Measurements from ENCODE around the gene ZNF768. TPM values are rescaled to one million over a fixed set of nuclear protein-coding genes. Genes with fewer than 3 reads are reported as not detected.

The ZNF768 gene
- total and polyA plus RNA-seq, 7 donors = 49.0 to 125 (median 60.4) TPM

DNA sequence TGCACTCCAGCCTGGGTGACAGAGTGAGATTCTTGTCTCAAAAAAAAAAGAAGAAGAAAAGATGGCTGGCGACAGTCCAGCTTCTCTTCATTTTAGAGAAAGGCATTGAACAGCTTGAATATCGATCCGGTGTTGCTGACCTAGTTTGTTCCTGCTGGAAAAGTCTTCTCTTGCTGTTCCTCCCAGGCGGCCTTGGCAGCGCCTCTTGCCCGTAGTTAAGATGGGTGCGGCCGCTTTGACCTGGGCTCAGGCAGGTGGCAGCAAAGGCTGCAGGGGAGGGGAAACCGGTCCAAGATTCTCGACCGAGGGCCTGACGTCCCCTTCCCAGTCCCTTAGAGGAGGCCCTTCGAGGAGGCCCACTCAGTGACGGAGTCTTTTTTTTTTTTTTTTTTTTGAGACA, 35.7 kb upstream of the ZNF768 start:
- no peaks in the 10 kb centered on the region for H3K9me3 ChIP-seq
- DNase-seq (peak in 1 of 2 donors; percentile 48), ATAC-seq (no peak)
- 87 to 96% (median 91%) methylated on average over 13 to 14 of the region's 14 CpGs for WGBS, 3 donors
- H3K27ac ChIP-seq = peak overlapping the region; percentile 39
- TF ChIP-seq, protein P1, sequence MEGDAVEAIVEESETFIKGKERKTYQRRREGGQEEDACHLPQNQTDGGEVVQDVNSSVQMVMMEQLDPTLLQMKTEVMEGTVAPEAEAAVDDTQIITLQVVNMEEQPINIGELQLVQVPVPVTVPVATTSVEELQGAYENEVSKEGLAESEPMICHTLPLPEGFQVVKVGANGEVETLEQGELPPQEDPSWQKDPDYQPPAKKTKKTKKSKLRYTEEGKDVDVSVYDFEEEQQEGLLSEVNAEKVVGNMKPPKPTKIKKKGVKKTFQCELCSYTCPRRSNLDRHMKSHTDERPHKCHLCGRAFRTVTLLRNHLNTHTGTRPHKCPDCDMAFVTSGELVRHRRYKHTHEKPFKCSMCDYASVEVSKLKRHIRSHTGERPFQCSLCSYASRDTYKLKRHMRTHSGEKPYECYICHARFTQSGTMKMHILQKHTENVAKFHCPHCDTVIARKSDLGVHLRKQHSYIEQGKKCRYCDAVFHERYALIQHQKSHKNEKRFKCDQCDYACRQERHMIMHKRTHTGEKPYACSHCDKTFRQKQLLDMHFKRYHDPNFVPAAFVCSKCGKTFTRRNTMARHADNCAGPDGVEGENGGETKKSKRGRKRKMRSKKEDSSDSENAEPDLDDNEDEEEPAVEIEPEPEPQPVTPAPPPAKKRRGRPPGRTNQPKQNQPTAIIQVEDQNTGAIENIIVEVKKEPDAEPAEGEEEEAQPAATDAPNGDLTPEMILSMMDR (IDR thresholded peaks at IDR 0.05) = no peak
- intact Hi-C loops (cut with DNase I) = no loop called here
- peaks cover 4% of the 10 kb centered on the region for H3K4me1 ChIP-seq
- no peaks in the 10 kb centered on the region for H3K36me3 ChIP-seq (ENCODE audit: insufficient read depth in 1 of 2, low read depth in 1 of 2)
- H3K27me3 ChIP-seq (ENCODE audit: insufficient read depth in 3 of 3, low read length in 2 of 3) = no peaks in the 10 kb centered on the region
- peak overlapping the region; percentile 65 for H3K4me3 ChIP-seq

DNA sequence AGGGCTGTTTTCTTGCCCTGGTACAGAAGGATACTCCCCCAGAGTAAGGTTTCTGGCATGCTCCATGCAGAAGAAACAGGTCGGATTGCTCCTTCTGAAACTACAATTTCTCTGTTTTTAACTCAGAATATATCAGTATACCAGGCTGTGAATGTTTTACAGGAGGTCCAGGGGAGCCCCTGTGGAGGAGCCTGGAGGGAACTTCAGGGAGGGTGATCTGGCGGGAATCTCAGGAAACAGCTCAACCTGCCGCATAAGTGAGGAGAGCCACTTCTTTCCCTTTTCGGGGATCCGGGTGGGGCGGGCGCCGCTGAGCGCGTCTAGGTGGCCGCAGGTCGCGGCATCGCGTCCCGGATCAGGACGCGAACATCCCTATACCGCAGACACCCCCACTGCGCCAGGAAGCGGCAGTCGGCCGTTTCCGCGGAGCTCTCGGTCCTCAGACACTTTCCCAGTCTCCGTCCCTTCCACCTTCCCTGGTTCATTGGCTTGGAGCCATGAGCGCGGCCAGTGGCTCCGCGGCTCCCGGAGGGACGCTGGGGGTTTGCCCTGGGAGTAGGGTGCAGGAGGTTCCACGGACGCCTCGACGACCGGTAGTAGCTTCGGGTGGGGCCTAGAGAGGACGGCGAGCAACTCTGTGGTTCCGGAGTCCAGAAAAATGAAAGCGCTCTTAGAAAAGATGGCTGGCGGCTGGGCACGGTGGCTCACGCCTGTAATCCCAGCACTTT, 34.9 kb upstream of the ZNF768 start:
- Histone ChIP-seq H3K4me3 (peak overlapping the region; percentile 65), H3K27me3 (ENCODE audit: insufficient read depth in 3 of 3, low read length in 2 of 3) (no peaks in the 10 kb centered on the region), H3K27ac (peak overlapping the region; percentile 39), H3K4me1 (peaks cover 11% of the 10 kb centered on the region), H3K36me3 (ENCODE audit: insufficient read depth in 1 of 2, low read depth in 1 of 2) (no peaks in the 10 kb centered on the region), H3K9me3 (no peaks in the 10 kb centered on the region)
- DNase-seq (peak; percentile 41 to 68), ATAC-seq (no peak)
- intact Hi-C loops (cut with DNase I) = no loop called here
- 21 to 26% (median 23%) methylated on average over 46 of the region's 46 CpGs for WGBS, 3 donors
- TF ChIP-seq, protein P1 (IDR thresholded peaks at IDR 0.05) = no peak

DNA sequence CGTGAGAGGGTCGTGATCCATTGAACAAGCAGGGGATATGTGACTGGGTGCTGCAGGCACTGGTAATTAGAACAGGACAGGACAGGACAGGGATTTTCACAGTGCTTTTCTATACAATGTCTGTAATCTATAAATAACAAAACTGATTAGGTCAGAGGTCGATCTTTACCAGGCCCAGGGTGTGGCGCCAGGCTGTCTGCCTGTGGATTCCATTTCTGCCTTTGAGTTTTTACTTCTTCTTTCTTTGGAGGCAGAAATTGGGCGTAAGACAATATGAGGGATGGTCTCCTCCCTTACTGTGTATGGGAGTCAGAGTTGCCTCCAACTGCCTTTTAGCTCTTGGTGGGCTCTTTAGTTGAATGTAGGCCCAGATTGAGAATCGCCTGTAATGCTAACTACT, 33.3 kb upstream of the ZNF768 start:
- 94 to 96% (median 94%) methylated on average over 6 of the region's 6 CpGs for WGBS, 3 donors
- no peak for ATAC-seq
- Histone ChIP-seq H3K27me3 (ENCODE audit: insufficient read depth in 3 of 3, low read length in 2 of 3) (no peaks in the 10 kb centered on the region), H3K36me3 (ENCODE audit: insufficient read depth in 1 of 2, low read depth in 1 of 2) (peaks cover 0 to 10% of the 10 kb centered on the region in 2 donors), H3K27ac (no peak overlapping the region), H3K4me3 (no peak overlapping the region), H3K4me1 (peaks cover 21% of the 10 kb centered on the region), H3K9me3 (no peaks in the 10 kb centered on the region)
- DNase-seq = no peak
- TF ChIP-seq, protein P1 (IDR thresholded peaks at IDR 0.05) = no peak
- intact Hi-C loops (cut with DNase I) = loop anchor here in 1 of 2 donors (2.0 kb wide), 1 partner anchor 25 kb away; the partner anchor contains the start of gene ZNF747

DNA sequence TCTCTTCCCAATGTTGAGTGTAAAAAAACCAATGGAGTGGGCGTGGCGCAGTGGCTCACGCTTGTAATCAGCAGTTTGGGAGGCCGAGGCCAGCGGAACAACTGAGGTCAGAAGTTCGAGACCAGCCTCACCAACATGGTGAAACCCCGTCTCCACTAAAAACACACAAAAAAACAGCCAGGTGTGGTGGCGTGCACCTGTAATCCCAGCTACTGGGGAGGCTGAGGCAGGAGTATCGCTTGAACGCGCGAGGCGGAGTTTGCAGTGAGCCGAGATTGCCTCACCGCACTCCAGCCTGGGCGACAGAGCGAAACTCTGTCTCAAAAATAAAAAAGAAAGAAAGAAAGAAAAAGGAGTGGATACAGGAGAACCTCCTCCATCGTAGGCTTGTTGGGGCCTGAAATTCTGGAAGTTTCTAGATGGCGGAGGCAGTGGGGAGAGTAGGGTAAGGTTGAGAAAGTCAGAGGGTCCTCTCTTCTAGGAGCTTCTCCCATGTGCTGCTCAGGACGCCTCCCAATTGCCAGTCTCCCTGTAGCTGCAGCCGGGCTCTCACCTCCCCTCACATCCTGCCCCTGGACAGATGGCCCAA, 32.5 kb upstream of the ZNF768 start:
- TF ChIP-seq, protein P1 (IDR thresholded peaks at IDR 0.05) = no peak
- Histone ChIP-seq H3K9me3 (no peaks in the 10 kb centered on the region), H3K4me1 (peaks cover 23% of the 10 kb centered on the region), H3K36me3 (ENCODE audit: insufficient read depth in 1 of 2, low read depth in 1 of 2) (peaks cover 0 to 18% of the 10 kb centered on the region in 2 donors), H3K27ac (peak overlapping the region; percentile 97), H3K4me3 (peak overlapping the region; percentile 96), H3K27me3 (ENCODE audit: insufficient read depth in 3 of 3, low read length in 2 of 3) (no peaks in the 10 kb centered on the region)
- WGBS, 3 donors = 84 to 85% (median 85%) methylated on average over 20 to 21 of the region's 21 CpGs
- DNase-seq = peak in 1 of 2 donors; percentile 48
- intact Hi-C loops (cut with DNase I) = loop anchor here (1.0 to 2.0 kb wide), 3 partner anchors 24 to 26 kb away; partner anchors contain the start of genes ZNF747 (in 1 of the 2) and ZNF785 (in 1 of the 2)
- ATAC-seq = no peak
